GM19455 (cell line): ENCODE measurements around the gene DCTN4.

Experiments
- ATAC-seq: cut with Tn5 transposase; IDR thresholded peaks from one replicate; pipeline ENCODE4 v1.9.1; 2021; ENCODE audit not compliant: unreplicated experiment

Gene DCTN4

DNA sequence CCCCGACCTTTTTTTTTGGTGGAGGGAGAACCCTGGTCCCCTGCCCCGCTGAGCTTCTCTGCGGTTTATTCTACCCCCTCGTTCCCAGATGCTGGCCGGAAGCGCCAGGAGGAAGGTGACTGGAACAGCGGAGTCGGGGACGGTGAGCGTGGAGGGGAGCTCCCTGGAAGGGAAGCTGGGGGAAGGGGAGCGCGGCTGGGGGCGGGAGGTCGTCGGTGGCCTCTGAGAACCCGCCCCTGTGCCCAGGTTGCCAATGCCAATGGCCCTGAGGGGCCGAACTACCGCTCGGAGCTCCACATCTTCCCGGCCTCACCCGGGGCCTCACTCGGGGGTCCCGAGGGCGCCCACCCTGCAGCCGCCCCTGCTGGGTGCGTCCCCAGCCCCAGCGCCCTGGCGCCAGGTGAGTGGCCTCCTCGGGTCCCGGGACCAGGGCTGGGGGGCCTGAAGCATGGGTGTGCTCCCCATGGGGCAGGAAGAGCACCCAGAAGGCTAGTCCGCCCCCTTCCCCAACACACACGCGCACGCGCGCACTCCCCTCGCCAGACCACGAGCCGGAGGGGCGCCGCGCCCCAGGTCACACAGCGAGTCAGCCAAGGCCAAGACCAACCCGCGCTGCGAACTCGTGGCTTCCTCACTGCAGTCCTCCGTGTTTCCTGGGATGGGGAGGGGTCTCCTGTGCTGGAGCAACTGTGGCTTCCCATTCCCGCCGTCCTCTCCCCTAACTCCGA is 87.1 kb downstream of the DCTN4 start:
- no peak for ATAC-seq

DNA sequence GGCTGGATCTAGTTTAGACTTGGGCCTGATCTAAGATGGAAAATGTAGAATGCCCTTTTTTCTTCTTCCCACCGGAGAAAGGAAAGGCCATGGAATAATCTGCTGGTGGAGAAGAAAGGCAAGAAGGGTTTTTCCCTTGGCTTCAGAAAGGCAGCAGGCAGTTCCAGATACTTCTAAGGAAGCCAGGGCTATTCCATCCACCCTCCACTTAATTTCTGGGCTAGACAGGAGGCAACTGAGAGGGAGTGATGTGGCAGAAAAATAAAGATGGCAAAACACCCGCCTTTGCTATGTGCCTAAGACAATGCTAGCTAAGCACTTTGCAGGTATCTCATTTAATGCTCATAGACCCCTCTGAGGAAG is 87.9 kb downstream of the DCTN4 start:
- ATAC-seq, result no peak

GRCh38 chr5:150670275-150670947 is 88.4 kb downstream of the DCTN4 start:
- ATAC-seq, result no peak

- no peak for ATAC-seq
Measured at GRCh38 chr5:150665044-150665443, 93.8 kb downstream of the DCTN4 start.

DNA sequence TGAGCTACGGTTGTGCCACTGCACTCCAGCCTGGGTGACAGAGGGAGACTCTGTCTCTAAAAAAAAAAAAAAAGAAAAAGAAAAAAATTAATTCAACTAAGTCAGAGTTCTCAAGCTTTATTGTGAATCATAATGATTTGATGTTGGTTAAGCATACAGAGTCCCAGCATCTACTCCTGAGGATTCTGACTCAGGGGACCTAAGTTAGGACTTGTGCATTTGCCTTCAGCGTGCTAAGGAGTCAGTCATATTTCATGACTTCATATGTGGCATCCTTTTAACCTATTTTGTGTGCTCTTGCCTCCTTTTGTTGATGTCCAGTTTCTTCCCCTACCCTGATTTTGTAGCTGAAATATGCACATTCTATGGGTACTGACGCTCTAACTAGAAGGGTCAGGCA is 94.9 kb downstream of the DCTN4 start:
- ATAC-seq, result no peak

DNA sequence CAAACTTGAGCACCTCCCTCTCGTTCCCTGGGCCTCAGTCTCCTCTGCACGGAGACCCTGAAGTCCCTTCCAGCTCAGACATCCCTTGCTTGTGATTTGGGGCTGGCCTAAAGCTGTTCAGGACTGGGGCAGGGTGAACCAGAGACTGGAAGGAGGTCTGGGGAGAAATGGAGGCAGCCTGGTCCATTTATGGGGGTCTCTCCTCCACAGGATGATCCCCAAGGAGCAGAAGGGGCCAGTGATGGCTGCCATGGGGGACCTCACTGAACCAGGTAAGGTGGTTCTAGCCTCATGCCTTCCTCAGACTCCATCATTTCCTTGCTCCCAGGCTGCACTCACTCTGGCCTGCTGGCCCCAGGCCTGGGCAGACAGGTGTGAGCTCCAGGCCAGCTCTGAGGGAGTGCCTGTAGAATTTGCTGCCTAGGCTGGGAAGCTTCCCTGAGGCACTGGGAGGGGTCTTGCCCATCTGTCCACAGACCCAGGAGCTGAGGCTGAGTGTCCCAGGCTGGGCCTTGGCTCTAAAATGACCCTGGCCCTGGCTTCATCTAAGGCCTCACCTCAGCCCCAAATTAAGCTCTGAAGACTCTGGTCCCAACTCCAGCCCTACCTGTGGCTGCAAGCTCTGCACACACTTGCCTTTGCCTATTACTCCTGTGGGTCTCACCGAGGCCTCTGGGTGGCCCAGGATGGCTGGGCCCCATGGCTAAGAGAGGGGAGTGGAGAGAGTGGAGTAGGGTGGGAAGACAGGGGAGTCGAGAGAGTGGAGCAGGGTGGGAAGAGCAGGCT is 95.9 kb downstream of the DCTN4 start:
- ATAC-seq, result no peak

GRCh38 chr5:150661821-150662596 is 96.8 kb downstream of the DCTN4 start:
- no peak for ATAC-seq

DNA sequence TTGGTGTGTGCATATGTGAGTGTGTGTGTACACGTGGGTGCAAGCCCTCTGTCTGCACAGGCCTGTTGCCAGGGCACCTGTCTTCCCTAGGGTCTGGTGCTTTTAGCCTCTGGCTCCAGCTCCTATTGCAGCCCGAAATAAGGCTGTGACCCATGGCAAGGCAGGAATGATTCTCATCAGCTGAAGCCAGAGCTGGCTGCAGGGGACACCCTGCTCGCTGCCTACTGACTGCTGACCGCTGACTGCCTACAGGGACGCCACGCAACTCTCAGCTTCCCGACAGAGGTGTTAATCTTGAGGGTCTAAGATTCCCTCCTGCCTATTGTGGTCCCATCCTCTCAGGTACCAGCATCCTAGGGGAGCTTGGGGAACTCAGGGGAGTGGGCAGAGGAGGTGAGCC is 97.7 kb downstream of the DCTN4 start, which contains the start of gene MYOZ3:
Gene MYOZ3, plus strand, starts transcription at position 166 of the 400 bp plus-strand sequence. CDS start 1,691 bp downstream, outside the sequence.
- no peak for ATAC-seq

DNA sequence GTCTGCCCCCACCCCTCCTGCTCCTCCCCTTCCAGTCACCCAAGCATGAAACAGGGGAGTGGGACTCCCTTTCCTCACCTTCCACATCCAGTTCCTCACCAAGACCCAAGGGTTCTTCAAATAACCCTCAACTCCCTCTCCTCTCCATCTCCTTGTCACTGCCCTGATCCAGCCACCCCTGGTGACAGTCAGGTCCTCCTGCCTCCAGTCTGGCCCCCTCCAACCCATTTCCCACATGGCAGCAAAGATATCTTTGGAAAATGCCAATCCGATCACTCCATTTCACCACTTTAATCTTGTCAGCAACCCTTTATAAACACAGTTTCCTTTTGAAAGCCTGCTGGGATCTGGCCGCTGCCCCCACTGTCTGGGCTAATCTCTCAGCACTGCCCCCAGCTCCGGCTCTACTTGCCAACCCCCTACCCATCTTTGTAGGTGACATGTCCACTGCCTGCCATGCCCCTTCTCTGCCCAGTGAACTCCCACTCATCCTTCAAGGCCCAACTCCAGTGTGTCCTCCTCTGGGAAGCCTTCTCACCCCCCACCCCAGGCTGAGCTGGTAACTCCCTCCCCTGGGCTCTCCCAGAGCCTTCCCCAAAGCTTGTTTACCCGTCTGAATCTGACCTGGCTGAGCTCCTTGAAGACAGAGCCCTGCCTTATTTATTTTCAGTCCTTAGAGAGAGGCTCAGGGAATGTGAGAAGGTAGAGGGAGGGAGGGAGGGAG is 98.5 kb downstream of the DCTN4 start:
- ATAC-seq, result no peak

DNA sequence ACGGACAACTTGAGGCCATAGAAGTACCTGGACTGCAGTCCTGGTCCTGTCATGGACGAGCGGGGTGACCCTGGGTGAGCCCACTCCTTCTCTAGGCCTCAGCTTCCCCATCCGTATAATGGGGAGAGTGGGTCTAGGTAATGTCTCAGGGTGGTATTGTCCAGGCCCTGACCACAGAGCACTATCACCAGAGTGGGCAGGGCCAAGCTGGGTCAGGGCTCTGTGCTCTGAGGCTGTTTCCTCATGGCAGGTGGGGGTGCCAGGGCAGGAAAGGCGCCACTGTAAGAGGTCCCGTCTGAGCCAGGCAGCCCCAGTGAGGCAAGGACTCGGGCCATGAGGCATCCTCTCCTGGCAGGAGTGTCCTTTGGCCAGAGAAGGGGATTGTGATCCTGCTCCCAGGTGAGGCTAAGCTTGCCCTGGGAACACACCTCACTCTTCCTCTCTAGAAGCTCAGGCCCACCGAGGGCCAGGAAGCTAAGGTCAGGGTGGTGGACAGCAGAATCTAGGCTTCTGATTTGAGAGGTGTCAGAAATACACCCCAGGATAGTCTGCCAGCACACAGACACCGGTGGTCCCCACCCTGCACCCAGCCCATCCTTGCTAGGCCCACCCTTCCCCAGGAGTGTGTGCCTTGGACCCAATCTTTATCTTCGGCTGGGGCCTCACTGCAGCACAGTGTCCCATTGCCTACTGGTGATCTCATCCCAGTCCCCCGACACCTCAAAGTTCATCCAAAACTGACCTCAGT is 99.3 kb downstream of the DCTN4 start:
- no peak for ATAC-seq

- ATAC-seq, result no peak
Measured at GRCh38 chr5:150658699-150659265, 100.0 kb downstream of the DCTN4 start.
